Endothelial cell of umbilical vein (primary cell): ENCODE data around the gene L2HGDH. TPM values are rescaled to one million over a fixed set of nuclear protein-coding genes. Genes with fewer than 3 reads are reported as not detected.

Experiments
- BruUV-seq: library from RNA; stranded (reverse); fragments of 400-500 nt; replicated peaks from 2 replicates; lab custom pipeline; 2021; lab: Mats Ljungman, UMichigan
- CTCF ChIA-PET: fragments of 300-600, 350-600 bp; sonication (Branson Sonifier 250); formaldehyde crosslinking; loops from one replicate; lab custom pipeline; 2021; ENCODE audit warnings: antibody characterized with exemption, inconsistent platforms; lab: Charles Lee
- POLR2A ChIA-PET: fragments of 300-600, 350-600 bp; sonication (Branson Sonifier 250); formaldehyde crosslinking; loops from one replicate; lab custom pipeline; 2021; ENCODE audit warnings: antibody characterized with exemption, inconsistent platforms; lab: Charles Lee
- DNase-seq: peaks from one replicate; pipeline ENCODE4 v3.0.0-alpha.2; 2011; ENCODE audit warnings: low read depth, low spot score
- FAIRE-seq: peaks from 2 replicates; lab custom pipeline; 2011; peaks lifted over from hg19 to GRCh38; lab: Jason Lieb, UNC
- H2AFZ ChIP-seq: 2 replicates; pipeline ENCODE4 v1.6.0; 2012; ENCODE audit warnings: low read depth, low read length, control low read depth, inconsistent platforms
- H3K27ac ChIP-seq: 2 replicates; pipeline ENCODE4 v1.5.1; 2011; ENCODE audit warnings: low read depth, mild to moderate bottlenecking, control low read depth, low read length, moderate library complexity; ENCODE audit not compliant: insufficient read depth
- H3K27me3 ChIP-seq, 2 experiments: 2 replicates each; pipeline versions ENCODE4 v1.6.0 to v1.6.1; 2011; ENCODE audit warnings: low read length in 2 of 2, mixed read lengths in 1 of 2; ENCODE audit not compliant: control insufficient read depth in 2 of 2, insufficient read depth in 2 of 2
- H3K36me3 ChIP-seq, 2 experiments: 2 replicates in 1 of 2; 3 replicates in 1 of 2; pipeline ENCODE4 v1.5.1; 2011; ENCODE audit warnings: low read length in 2 of 2, mild to moderate bottlenecking in 1 of 2, moderate library complexity in 1 of 2; ENCODE audit not compliant: control insufficient read depth in 2 of 2, insufficient read depth in 2 of 2; ENCODE audit errors: extremely low read depth in 1 of 2
- H3K4me1 ChIP-seq: 3 replicates; pipeline ENCODE4 v1.5.1; 2011; ENCODE audit warnings: mild to moderate bottlenecking, low read length; ENCODE audit not compliant: control insufficient read depth, insufficient read depth; ENCODE audit errors: extremely low read depth
- H3K4me2 ChIP-seq: 2 replicates; pipeline ENCODE4 v1.6.1; 2011; ENCODE audit warnings: low read length, control low read depth, mixed read lengths; ENCODE audit not compliant: insufficient read depth
- H3K4me3 ChIP-seq, 3 experiments: fragments of 200-600 bp in 1 of 3; sonication (generic), shearing (Covaris generic) in 1 of 3; replicated peaks in 1 of 3; 2 replicates each; pipeline ENCODE4 v1.5.1; 2011 to 2016; ENCODE audit warnings: control low read depth in 3 of 3, low read length in 3 of 3, mild to moderate bottlenecking in 2 of 3, inconsistent platforms in 1 of 3, low read depth in 1 of 3, moderate library complexity in 1 of 3; ENCODE audit not compliant: insufficient read depth in 1 of 3
- H3K79me2 ChIP-seq: 2 replicates; pipeline ENCODE4 v1.6.0; 2012; ENCODE audit warnings: low read length, inconsistent platforms; ENCODE audit not compliant: control insufficient read depth, insufficient read depth
- H3K9ac ChIP-seq: replicated peaks from 2 replicates; pipeline ENCODE3; 2011; ENCODE audit warnings: low read length, control low read depth; ENCODE audit not compliant: insufficient read depth; ENCODE audit errors: extremely low read depth
- H3K9me1 ChIP-seq: replicated peaks from 3 replicates; pipeline ENCODE4 v1.6.0; 2011; ENCODE audit warnings: mild to moderate bottlenecking, low read length; ENCODE audit not compliant: control insufficient read depth, insufficient read depth; ENCODE audit errors: extremely low read depth
- H3K9me3 ChIP-seq: replicated peaks from 2 replicates; pipeline ENCODE4 v1.5.1; 2012; ENCODE audit warnings: low read length, inconsistent platforms; ENCODE audit not compliant: control insufficient read depth, insufficient read depth
- H4K20me1 ChIP-seq: replicated peaks from 2 replicates; pipeline ENCODE3; 2011; ENCODE audit warnings: mild to moderate bottlenecking, low read length; ENCODE audit not compliant: control insufficient read depth, insufficient read depth; ENCODE audit errors: extremely low read depth
- EZH2 ChIP-seq: IDR thresholded peaks from 2 replicates; pipeline ENCODE4 v1.6.1; 2012; ENCODE audit warnings: borderline replicate concordance, low read depth, mild to moderate bottlenecking, moderate library complexity, low read length, inconsistent platforms; ENCODE audit not compliant: severe bottlenecking
- FOS ChIP-seq: IDR thresholded peaks from 2 replicates; pipeline ENCODE4 v1.6.1; 2011; ENCODE audit warnings: mild to moderate bottlenecking, low read length, moderate library complexity, borderline replicate concordance; ENCODE audit not compliant: insufficient read depth
- GATA2 ChIP-seq: IDR thresholded peaks from 2 replicates; pipeline ENCODE4 v1.7.0; 2011; ENCODE audit warnings: low read depth, mild to moderate bottlenecking, moderate library complexity, mixed read lengths, low read length; ENCODE audit not compliant: insufficient read length, insufficient read depth
- MYC ChIP-seq: IDR thresholded peaks from one replicate; pipeline ENCODE4 v1.6.1; 2011; ENCODE audit warnings: mild to moderate bottlenecking, low read depth, low read length
- POLR2A ChIP-seq: IDR thresholded peaks from 2 replicates; pipeline ENCODE4 v1.6.1; 2012; ENCODE audit warnings: low read depth, mild to moderate bottlenecking, control low read depth, low read length
- POLR2AphosphoS5 ChIP-seq: IDR thresholded peaks from 2 replicates; pipeline ENCODE4 v1.6.1; 2012; ENCODE audit warnings: low read depth, mild to moderate bottlenecking, control low read depth, low read length, moderate library complexity; ENCODE audit not compliant: insufficient read depth
- dilution Hi-C: fragments of 300-500 bp; cut with MboI; formaldehyde crosslinking; loops from one replicate; pipeline ENCODE4 v1.15.0; 2019; ENCODE audit warnings: low sequenced_read_pairs; ENCODE audit not compliant: extremely low pct_ligation_motif_present
- intact Hi-C: fragments of 100-400 bp; cut with micrococcal nuclease; formaldehyde crosslinking; loops from one replicate; pipeline ENCODE4 v1.10.0; 2022
- polyA plus RNA-seq, 4 experiments: library from polyadenylated mRNA; depleted of rRNA in 3 of 4; stranded (reverse) in 3 of 4; unstranded in 1 of 4; fragments of >200 nt; gene quantifications; 2 replicates each; pipeline versions ENCODE4 v1.2.1 to v1.2.3, GENCODE V29; 2011 to 2012; ENCODE audit warnings: missing spikeins in 1 of 4
- total RNA-seq: library from RNA; stranded (reverse); gene quantifications from 2 replicates; pipeline ENCODE4 v1.2.3, GENCODE V29; 2021
- TF ChIP-seq, protein P1 (sequence below), 2 donors: IDR thresholded peaks; 1 replicate in 1 of 2; 2 replicates in 1 of 2; pipeline ENCODE4 v1.5.1; 2011; ENCODE audit warnings: low read length in 2 of 2, mild to moderate bottlenecking in 2 of 2, moderate library complexity in 2 of 2, control low read depth in 1 of 2, inconsistent platforms in 1 of 2, low read depth in 1 of 2; ENCODE audit not compliant: insufficient read depth in 1 of 2; ENCODE audit errors: extremely low read depth in 1 of 2
- TF ChIP-seq, protein P2 (sequence below): IDR thresholded peaks from 2 replicates; pipeline ENCODE4 v1.6.1; 2011; ENCODE audit not compliant: insufficient read depth, insufficient read length

Gene L2HGDH
- total and polyA plus RNA-seq, 2 donors (not counting 3 experiments of a cell fraction or from before 2014, with no cell fraction given): 2.5 to 5.3 TPM

DNA sequence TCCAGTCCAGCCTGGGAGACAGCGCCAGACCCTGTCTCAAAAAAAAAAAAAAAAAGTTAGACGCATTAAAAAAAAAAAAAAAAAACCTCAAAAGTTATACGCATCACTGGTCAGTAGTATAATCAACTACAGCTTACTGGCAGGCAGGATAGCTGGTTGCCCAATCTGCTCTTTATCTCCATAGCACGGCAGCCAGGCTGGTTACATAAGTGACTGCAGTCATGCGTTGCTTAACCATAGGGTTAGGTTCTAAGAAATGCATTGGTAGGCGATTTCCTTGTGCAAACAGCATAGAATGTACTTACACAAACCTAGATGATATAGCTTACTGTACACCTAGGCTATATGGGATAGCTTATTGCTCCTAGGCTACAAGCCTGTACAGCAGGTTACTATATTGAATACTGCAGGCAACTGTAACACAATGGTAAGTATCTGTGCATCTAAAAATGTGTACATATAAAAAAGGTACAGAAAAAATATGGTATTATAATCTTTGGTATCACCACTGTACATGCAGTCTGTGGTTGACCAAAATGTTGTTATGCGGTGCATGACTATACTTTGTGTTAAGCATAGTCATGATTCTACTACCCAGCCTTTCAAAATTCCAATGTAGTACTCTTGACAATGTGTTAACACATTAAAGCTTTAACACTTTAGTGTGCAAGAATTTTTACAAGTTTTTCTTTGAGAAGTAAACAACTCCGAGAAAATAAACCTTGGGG is 8.1 kb downstream of the L2HGDH start:
- Histone ChIP-seq H3K36me3 (no peaks in the 10 kb centered on the region), H3K4me2 (no peak overlapping the region), H3K9me1 (no peaks in the 10 kb centered on the region), H3K9me3 (no peaks in the 10 kb centered on the region), H3K79me2 (no peaks in the 10 kb centered on the region), H2AFZ (no peak overlapping the region), H3K9ac (no peak overlapping the region), H3K4me3 (no peak overlapping the region), H3K4me1 (no peaks in the 10 kb centered on the region), H4K20me1 (no peaks in the 10 kb centered on the region), H3K27ac (no peak overlapping the region), H3K27me3 (no peaks in the 10 kb centered on the region)
- DNase-seq: no peak
- ChIA-PET POLR2A (no interaction called here), CTCF (interaction anchor here (0.5 to 1.2 kb wide), 2 partner anchors 9 to 660 kb away, joined by 3 read pairs; no protein-coding TSS in a partner anchor)
- BruUV-seq: no TSS peak
- dilution Hi-C loops (no loop called here), intact Hi-C loops (no loop called here)
- no peak for FAIRE-seq
- TF ChIP-seq, protein P1, sequence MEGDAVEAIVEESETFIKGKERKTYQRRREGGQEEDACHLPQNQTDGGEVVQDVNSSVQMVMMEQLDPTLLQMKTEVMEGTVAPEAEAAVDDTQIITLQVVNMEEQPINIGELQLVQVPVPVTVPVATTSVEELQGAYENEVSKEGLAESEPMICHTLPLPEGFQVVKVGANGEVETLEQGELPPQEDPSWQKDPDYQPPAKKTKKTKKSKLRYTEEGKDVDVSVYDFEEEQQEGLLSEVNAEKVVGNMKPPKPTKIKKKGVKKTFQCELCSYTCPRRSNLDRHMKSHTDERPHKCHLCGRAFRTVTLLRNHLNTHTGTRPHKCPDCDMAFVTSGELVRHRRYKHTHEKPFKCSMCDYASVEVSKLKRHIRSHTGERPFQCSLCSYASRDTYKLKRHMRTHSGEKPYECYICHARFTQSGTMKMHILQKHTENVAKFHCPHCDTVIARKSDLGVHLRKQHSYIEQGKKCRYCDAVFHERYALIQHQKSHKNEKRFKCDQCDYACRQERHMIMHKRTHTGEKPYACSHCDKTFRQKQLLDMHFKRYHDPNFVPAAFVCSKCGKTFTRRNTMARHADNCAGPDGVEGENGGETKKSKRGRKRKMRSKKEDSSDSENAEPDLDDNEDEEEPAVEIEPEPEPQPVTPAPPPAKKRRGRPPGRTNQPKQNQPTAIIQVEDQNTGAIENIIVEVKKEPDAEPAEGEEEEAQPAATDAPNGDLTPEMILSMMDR (IDR thresholded peaks at IDR 0.05; ENCODE audit: extremely low read depth in 1 of 2, insufficient read depth in 1 of 2, low read depth in 1 of 2, low read length in 2 of 2): no peak
- TF ChIP-seq MYC: no peak
- no peak for TF ChIP-seq GATA2
- no peak for TF ChIP-seq POLR2A
- no peak for TF ChIP-seq EZH2
- no peak for TF ChIP-seq FOS
- TF ChIP-seq, protein P2, sequence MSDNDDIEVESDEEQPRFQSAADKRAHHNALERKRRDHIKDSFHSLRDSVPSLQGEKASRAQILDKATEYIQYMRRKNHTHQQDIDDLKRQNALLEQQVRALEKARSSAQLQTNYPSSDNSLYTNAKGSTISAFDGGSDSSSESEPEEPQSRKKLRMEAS: no peak
- TF ChIP-seq POLR2AphosphoS5: no peak
